GM18873 (cell line): Measurements from ENCODE around the gene AMBRA1.
"Not testable (repeated sequence)": the region's sequence is repeated elsewhere in the genome, so short reads cannot be mapped to it uniquely, and the experiment has no call there.

Experiments
- ATAC-seq: cut with Tn5 transposase; IDR thresholded peaks from one replicate; pipeline ENCODE4 v1.9.1; 2021; ENCODE audit warnings: mild to moderate bottlenecking, moderate library complexity, moderate number of reproducible peaks; ENCODE audit not compliant: unreplicated experiment, low FRiP score

The AMBRA1 gene

GRCh38 chr11:46535688-46536087, 58.1 kb downstream of the AMBRA1 start:
- ATAC-seq: no peak

- no peak for ATAC-seq
Measured at GRCh38 chr11:46534711-46535110, 59.1 kb downstream of the AMBRA1 start.

GRCh38 chr11:46533396-46534100, 60.3 kb downstream of the AMBRA1 start:
- ATAC-seq: no peak

DNA sequence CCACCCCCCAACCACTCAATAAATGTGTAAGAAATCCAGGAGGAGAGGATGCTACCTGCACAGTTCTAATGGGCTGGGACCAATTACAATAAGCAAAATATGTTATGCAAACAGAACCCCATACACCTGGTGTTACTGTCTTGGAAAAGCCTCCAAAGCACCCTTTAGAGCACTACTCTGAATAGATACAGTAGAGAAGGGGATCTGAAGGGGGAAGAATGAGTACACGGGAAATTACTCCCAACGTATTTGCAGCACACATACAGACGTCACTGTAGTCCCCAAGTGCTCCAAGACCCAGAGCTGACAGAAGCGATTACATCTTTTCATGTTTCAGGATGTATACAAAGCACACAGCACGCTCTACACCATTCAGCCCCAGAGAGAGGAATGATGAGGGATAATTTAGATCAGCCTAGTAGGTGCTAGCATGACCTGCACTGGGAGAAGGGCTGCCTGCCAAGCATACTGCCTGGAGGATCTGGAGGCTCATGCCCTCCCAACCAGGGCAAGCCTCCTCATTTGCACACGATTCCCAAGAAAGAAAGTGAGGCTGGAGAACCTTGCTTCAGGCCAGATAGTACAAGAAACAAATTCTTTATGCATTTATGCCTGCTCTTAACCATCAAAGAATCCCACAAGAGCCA, 63.8 kb downstream of the AMBRA1 start:
- no peak for ATAC-seq

- ATAC-seq: no peak
Measured at GRCh38 chr11:46529095-46529905, 64.5 kb downstream of the AMBRA1 start.

DNA sequence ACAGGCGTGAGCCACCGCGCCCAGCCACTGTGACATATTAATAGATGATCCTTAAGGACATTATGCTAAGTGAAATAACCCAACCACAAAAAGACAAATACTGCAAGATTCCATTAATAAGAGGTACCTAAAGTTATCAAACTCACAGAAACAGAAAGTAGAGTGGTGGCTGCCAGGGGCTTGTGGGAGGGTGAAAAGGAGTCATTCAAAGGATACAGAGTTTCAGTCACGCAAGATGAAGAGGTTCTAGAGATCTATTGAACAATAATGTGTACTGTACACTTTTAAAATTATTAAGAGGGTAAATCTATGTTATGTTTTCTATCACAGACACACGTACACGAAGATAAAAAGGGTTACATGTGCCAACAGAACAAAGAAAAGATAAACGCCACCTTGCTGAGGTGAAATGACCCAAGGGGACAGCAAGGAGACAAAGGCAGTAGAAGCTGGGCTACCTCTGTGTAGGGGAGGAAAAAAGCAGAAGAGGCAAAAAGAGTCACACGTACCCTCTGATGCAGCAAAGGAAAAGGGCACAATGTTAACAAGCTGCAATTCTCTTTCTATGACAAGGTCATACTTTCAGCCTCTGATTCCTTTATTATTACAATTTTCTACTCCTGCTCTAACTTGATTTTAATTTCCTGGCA, 65.3 kb downstream of the AMBRA1 start:
- no peak for ATAC-seq

DNA sequence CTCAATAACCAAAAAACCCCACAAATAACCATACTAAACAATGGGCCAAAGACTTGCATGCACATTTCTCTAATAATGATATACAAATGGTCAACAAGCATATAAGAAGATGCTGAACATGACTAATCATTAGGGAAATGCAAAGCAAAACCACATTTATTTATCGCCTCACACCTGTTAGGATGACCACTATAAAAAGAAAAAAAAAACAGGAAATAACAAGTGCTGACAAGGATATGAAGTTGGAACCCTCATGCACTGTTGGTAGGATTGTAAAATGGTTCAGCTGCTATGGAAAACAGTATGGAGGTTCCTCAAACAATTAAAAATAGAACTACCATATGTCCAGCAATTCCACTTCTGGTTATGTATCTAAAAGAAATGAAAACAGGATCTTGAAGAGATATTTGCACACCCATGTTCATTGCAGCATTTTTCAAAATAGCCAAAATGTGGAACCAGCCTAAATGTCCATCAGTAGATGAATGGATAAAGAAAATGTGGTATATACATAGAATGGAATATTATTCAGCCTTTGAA, 66.2 kb downstream of the AMBRA1 start:
- no peak for ATAC-seq

- no peak for ATAC-seq
Measured at GRCh38 chr11:46526216-46527215, 67.3 kb downstream of the AMBRA1 start.

GRCh38 chr11:46524201-46524770, 69.5 kb downstream of the AMBRA1 start:
- no peak for ATAC-seq

GRCh38 chr11:46523290-46523689, 70.5 kb downstream of the AMBRA1 start:
- ATAC-seq: no peak

- ATAC-seq: no peak
Measured at GRCh38 chr11:46522682-46523281, 71.0 kb downstream of the AMBRA1 start.

DNA sequence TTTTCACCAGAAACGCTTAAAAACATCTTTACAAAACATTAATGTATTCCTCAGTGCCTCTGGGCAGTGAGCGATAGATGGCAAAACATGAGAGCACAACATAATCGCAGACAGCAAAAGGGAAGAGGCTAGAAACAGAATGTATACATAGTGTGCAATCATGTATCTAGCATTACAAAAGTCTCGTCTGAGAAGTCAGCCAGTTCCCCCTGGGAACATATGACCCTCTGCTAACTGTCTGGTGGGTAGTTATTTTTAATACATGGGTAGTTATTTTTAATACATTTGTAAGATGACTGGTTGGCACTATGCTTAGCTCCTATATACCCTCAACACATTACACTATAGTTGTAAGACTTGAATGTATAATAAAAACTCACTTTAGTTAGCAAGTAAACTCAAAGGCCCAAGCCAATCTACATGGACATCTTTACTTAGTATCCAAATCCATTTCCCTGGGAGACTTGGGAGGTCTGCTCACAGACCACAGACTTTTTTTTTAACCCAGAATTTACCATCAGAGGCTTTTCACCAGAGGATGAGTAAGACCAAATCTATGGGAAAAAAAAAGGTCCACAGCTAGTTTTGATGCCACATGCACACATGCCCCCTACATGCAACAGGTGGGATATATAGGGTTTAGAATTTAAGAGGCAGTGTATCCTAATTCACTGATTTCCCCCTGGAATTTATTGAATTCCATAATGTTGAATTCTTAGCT, 71.7 kb downstream of the AMBRA1 start:
- ATAC-seq: no peak

DNA sequence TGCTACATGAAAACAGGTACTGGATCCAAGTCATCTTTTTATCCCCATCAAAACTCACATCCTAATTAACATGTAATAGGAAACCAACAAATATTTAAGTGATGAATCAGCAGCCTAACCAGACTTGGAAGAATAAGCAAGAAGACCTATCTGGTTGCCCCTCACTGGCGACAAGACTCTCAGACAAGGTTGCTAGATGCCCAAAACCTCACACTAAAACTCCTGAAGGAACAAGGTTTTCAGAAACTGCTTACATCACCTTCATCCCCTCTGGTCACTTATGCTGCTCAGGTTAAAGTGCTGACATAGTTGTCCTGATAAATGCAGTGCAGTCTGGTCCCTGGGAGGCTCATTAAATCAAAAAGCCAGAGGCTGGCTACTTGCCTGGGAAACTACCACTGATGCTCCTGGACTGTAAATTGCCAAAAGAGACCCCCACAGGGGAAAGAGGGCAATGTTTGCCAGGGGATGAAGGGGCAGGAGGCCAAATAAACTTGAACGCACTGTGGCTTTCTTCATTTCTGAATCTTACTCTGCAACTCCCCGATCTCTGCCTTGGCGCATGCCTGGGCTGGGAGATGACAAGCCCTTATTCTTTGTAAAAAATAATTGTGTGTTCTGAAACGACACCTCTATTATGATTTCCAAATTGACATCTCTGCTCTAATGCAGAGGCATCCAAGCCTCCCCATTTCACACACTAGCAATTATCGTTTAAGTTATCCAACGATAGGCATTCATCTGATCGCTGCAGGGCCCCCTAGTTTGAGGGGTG, 72.7 kb downstream of the AMBRA1 start:
- no peak for ATAC-seq

GRCh38 chr11:46519351-46519750, 74.5 kb downstream of the AMBRA1 start:
- no peak for ATAC-seq

- ATAC-seq: not testable (repeated sequence)
Measured at GRCh38 chr11:46518928-46519327, 74.9 kb downstream of the AMBRA1 start.

DNA sequence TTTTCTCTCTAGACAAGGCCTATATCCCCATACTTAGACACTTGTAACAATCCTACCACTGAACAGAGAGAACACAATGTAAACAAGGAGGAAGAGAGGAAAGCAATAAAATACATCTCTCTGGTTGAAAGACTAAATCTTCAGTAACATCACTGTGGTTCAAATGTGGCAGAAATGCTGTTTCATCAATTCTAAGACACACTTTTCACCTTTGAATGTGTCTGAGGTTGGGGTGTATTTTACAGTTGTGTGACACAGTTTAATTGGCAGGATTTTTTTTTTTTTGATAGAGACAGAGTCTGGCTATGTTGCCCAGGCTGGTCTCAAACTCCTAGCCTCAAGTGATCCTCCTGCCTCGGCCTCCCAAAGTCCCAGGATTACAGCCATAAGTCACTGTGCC, 79.5 kb downstream of the AMBRA1 start:
- ATAC-seq: no peak

DNA sequence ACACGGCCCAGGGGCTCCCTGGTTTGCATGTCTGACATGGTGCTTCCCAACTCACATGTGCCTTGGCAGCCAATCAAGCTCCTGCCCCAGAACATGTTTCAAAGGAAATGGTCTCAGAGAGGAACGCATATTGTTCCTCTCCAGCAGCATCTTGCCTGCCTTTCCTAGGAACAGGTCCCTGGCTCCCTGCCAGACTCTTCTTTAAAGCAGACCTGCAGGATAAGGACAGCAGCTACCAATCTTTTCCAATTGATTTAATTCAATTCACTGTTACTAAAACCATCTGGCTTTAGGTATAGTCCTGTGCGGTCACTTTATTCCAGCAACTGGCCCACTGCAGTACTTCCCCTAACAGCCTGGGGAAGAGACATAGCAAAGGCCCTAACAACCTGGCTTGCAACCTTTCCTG, 79.9 kb downstream of the AMBRA1 start:
- ATAC-seq: no peak
